ENCODE data around the gene DIDO1.

DIDO1 gene

DNA sequence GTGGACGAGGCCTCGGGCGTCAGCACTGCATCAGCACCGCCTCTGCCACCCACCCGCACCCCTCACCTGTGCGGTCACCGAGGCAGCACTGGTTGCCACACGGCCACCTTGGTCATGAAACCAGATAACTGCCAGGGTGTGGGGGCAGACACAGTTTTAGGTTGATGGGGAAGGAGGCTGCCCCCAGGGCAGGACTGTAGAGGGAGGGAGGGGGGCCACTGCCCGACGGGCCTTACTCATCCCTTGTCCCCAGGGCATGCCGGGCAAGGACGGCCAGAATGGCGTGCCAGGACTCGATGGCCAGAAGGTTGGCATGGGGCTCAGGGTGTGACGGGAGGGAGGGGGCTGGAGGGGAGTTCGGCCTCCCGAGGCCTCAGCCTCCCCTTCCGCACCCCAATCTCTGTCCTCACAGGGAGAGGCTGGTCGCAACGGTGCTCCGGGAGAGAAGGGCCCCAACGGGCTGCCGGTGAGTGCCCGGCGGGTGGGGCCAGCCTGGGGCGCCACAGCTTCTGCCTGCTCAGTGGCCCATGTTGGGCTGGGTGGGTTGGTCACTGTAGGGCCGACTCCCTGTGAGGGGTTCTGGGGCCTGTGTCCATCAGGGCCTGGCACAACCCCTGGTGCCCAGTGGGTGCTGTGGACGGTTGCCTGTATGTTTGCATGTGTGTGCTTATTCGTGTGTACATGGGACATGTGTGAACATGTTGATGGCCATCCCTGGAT, 97.6 kb downstream of the DIDO1 start:
- TF ChIP-seq, protein P1, sequence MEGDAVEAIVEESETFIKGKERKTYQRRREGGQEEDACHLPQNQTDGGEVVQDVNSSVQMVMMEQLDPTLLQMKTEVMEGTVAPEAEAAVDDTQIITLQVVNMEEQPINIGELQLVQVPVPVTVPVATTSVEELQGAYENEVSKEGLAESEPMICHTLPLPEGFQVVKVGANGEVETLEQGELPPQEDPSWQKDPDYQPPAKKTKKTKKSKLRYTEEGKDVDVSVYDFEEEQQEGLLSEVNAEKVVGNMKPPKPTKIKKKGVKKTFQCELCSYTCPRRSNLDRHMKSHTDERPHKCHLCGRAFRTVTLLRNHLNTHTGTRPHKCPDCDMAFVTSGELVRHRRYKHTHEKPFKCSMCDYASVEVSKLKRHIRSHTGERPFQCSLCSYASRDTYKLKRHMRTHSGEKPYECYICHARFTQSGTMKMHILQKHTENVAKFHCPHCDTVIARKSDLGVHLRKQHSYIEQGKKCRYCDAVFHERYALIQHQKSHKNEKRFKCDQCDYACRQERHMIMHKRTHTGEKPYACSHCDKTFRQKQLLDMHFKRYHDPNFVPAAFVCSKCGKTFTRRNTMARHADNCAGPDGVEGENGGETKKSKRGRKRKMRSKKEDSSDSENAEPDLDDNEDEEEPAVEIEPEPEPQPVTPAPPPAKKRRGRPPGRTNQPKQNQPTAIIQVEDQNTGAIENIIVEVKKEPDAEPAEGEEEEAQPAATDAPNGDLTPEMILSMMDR (IDR thresholded peaks at IDR 0.05; ENCODE audit: control insufficient read depth, insufficient read depth, low read depth, low read length, missing control alignments) = no peak
- DNase-seq (ENCODE audit: low read depth) = no peak
- H3K4me3 ChIP-seq (ENCODE audit: control insufficient read depth, low read depth, low read length) = no peak overlapping the region

DNA sequence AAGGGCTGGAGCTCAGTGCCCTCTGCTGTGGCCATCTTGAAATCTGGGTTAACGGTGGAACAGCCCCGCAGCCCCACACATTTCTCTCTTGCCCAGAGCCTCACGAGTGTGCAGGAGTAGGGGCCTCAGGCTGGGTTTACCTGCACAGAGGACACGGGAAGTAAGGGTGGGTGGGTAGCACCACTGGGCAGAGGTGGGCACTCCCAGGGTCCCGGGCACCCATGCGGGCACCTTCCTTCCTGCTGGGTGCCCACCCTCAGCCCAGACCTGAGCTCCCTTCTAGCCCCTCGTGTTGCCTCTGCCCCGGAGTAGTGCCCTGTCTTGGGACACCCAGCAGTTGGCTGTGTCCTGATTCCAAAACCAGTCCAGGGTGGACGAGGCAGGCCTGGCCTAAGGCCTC, 98.3 kb downstream of the DIDO1 start:
- DNase-seq (ENCODE audit: low read depth) = no peak
- TF ChIP-seq, protein P1 (IDR thresholded peaks at IDR 0.05; ENCODE audit: control insufficient read depth, insufficient read depth, low read depth, low read length, missing control alignments) = no peak

More for the DNA sequence above, 98.3 kb downstream of the DIDO1 start:
- no peak overlapping the region for H3K4me3 ChIP-seq (ENCODE audit: control insufficient read depth, low read depth, low read length)

Data from AG09309 (cell line).